Endothelial cell of umbilical vein (primary cell): ENCODE data around the gene SIGLEC8. TPM values are rescaled to one million over a fixed set of nuclear protein-coding genes. Genes with fewer than 3 reads are reported as not detected.

Experiments
- BruUV-seq: library from RNA; stranded (reverse); fragments of 400-500 nt; replicated peaks from 2 replicates; lab custom pipeline; 2021; lab: Mats Ljungman, UMichigan
- CTCF ChIA-PET: fragments of 300-600, 350-600 bp; sonication (Branson Sonifier 250); formaldehyde crosslinking; loops from one replicate; lab custom pipeline; 2021; ENCODE audit warnings: antibody characterized with exemption, inconsistent platforms; lab: Charles Lee
- POLR2A ChIA-PET: fragments of 300-600, 350-600 bp; sonication (Branson Sonifier 250); formaldehyde crosslinking; loops from one replicate; lab custom pipeline; 2021; ENCODE audit warnings: antibody characterized with exemption, inconsistent platforms; lab: Charles Lee
- DNase-seq: peaks from one replicate; pipeline ENCODE4 v3.0.0-alpha.2; 2011; ENCODE audit warnings: low read depth, low spot score
- FAIRE-seq: peaks from 2 replicates; lab custom pipeline; 2011; peaks lifted over from hg19 to GRCh38; lab: Jason Lieb, UNC
- H2AFZ ChIP-seq: 2 replicates; pipeline ENCODE4 v1.6.0; 2012; ENCODE audit warnings: low read depth, low read length, control low read depth, inconsistent platforms
- H3K27ac ChIP-seq: 2 replicates; pipeline ENCODE4 v1.5.1; 2011; ENCODE audit warnings: low read depth, mild to moderate bottlenecking, control low read depth, low read length, moderate library complexity; ENCODE audit not compliant: insufficient read depth
- H3K27me3 ChIP-seq, 2 experiments: 2 replicates each; pipeline versions ENCODE4 v1.6.0 to v1.6.1; 2011; ENCODE audit warnings: low read length in 2 of 2, mixed read lengths in 1 of 2; ENCODE audit not compliant: control insufficient read depth in 2 of 2, insufficient read depth in 2 of 2
- H3K36me3 ChIP-seq, 2 experiments: 2 replicates in 1 of 2; 3 replicates in 1 of 2; pipeline ENCODE4 v1.5.1; 2011; ENCODE audit warnings: low read length in 2 of 2, mild to moderate bottlenecking in 1 of 2, moderate library complexity in 1 of 2; ENCODE audit not compliant: control insufficient read depth in 2 of 2, insufficient read depth in 2 of 2; ENCODE audit errors: extremely low read depth in 1 of 2
- H3K4me1 ChIP-seq: 3 replicates; pipeline ENCODE4 v1.5.1; 2011; ENCODE audit warnings: mild to moderate bottlenecking, low read length; ENCODE audit not compliant: control insufficient read depth, insufficient read depth; ENCODE audit errors: extremely low read depth
- H3K4me2 ChIP-seq: 2 replicates; pipeline ENCODE4 v1.6.1; 2011; ENCODE audit warnings: low read length, control low read depth, mixed read lengths; ENCODE audit not compliant: insufficient read depth
- H3K4me3 ChIP-seq, 3 experiments: fragments of 200-600 bp in 1 of 3; sonication (generic), shearing (Covaris generic) in 1 of 3; replicated peaks in 1 of 3; 2 replicates each; pipeline ENCODE4 v1.5.1; 2011 to 2016; ENCODE audit warnings: control low read depth in 3 of 3, low read length in 3 of 3, mild to moderate bottlenecking in 2 of 3, inconsistent platforms in 1 of 3, low read depth in 1 of 3, moderate library complexity in 1 of 3; ENCODE audit not compliant: insufficient read depth in 1 of 3
- H3K79me2 ChIP-seq: 2 replicates; pipeline ENCODE4 v1.6.0; 2012; ENCODE audit warnings: low read length, inconsistent platforms; ENCODE audit not compliant: control insufficient read depth, insufficient read depth
- H3K9ac ChIP-seq: replicated peaks from 2 replicates; pipeline ENCODE3; 2011; ENCODE audit warnings: low read length, control low read depth; ENCODE audit not compliant: insufficient read depth; ENCODE audit errors: extremely low read depth
- H3K9me1 ChIP-seq: replicated peaks from 3 replicates; pipeline ENCODE4 v1.6.0; 2011; ENCODE audit warnings: mild to moderate bottlenecking, low read length; ENCODE audit not compliant: control insufficient read depth, insufficient read depth; ENCODE audit errors: extremely low read depth
- H3K9me3 ChIP-seq: replicated peaks from 2 replicates; pipeline ENCODE4 v1.5.1; 2012; ENCODE audit warnings: low read length, inconsistent platforms; ENCODE audit not compliant: control insufficient read depth, insufficient read depth
- H4K20me1 ChIP-seq: replicated peaks from 2 replicates; pipeline ENCODE3; 2011; ENCODE audit warnings: mild to moderate bottlenecking, low read length; ENCODE audit not compliant: control insufficient read depth, insufficient read depth; ENCODE audit errors: extremely low read depth
- EZH2 ChIP-seq: IDR thresholded peaks from 2 replicates; pipeline ENCODE4 v1.6.1; 2012; ENCODE audit warnings: borderline replicate concordance, low read depth, mild to moderate bottlenecking, moderate library complexity, low read length, inconsistent platforms; ENCODE audit not compliant: severe bottlenecking
- FOS ChIP-seq: IDR thresholded peaks from 2 replicates; pipeline ENCODE4 v1.6.1; 2011; ENCODE audit warnings: mild to moderate bottlenecking, low read length, moderate library complexity, borderline replicate concordance; ENCODE audit not compliant: insufficient read depth
- GATA2 ChIP-seq: IDR thresholded peaks from 2 replicates; pipeline ENCODE4 v1.7.0; 2011; ENCODE audit warnings: low read depth, mild to moderate bottlenecking, moderate library complexity, mixed read lengths, low read length; ENCODE audit not compliant: insufficient read length, insufficient read depth
- JUN ChIP-seq: IDR thresholded peaks from 2 replicates; pipeline ENCODE4 v1.6.1; 2011; ENCODE audit warnings: borderline replicate concordance, low read depth; ENCODE audit not compliant: insufficient read length, insufficient read depth
- MYC ChIP-seq: IDR thresholded peaks from one replicate; pipeline ENCODE4 v1.6.1; 2011; ENCODE audit warnings: mild to moderate bottlenecking, low read depth, low read length
- POLR2A ChIP-seq: IDR thresholded peaks from 2 replicates; pipeline ENCODE4 v1.6.1; 2012; ENCODE audit warnings: low read depth, mild to moderate bottlenecking, control low read depth, low read length
- POLR2AphosphoS5 ChIP-seq: IDR thresholded peaks from 2 replicates; pipeline ENCODE4 v1.6.1; 2012; ENCODE audit warnings: low read depth, mild to moderate bottlenecking, control low read depth, low read length, moderate library complexity; ENCODE audit not compliant: insufficient read depth
- dilution Hi-C: fragments of 300-500 bp; cut with MboI; formaldehyde crosslinking; loops from one replicate; pipeline ENCODE4 v1.15.0; 2019; ENCODE audit warnings: low sequenced_read_pairs; ENCODE audit not compliant: extremely low pct_ligation_motif_present
- intact Hi-C: fragments of 100-400 bp; cut with micrococcal nuclease; formaldehyde crosslinking; loops from one replicate; pipeline ENCODE4 v1.10.0; 2022
- polyA plus RNA-seq, 4 experiments: library from polyadenylated mRNA; depleted of rRNA in 3 of 4; stranded (reverse) in 3 of 4; unstranded in 1 of 4; fragments of >200 nt; gene quantifications; 2 replicates each; pipeline versions ENCODE4 v1.2.1 to v1.2.3, GENCODE V29; 2011 to 2012; ENCODE audit warnings: missing spikeins in 1 of 4
- total RNA-seq: library from RNA; stranded (reverse); gene quantifications from 2 replicates; pipeline ENCODE4 v1.2.3, GENCODE V29; 2021
- TF ChIP-seq, protein P1 (sequence below), 2 donors: IDR thresholded peaks; 1 replicate in 1 of 2; 2 replicates in 1 of 2; pipeline ENCODE4 v1.5.1; 2011; ENCODE audit warnings: low read length in 2 of 2, mild to moderate bottlenecking in 2 of 2, moderate library complexity in 2 of 2, control low read depth in 1 of 2, inconsistent platforms in 1 of 2, low read depth in 1 of 2; ENCODE audit not compliant: insufficient read depth in 1 of 2; ENCODE audit errors: extremely low read depth in 1 of 2
- TF ChIP-seq, protein P2 (sequence below): IDR thresholded peaks from 2 replicates; pipeline ENCODE4 v1.6.1; 2011; ENCODE audit not compliant: insufficient read depth, insufficient read length

SIGLEC8 gene
- total and polyA plus RNA-seq, 2 donors (not counting 3 experiments of a cell fraction or from before 2014, with no cell fraction given) = not detected

DNA sequence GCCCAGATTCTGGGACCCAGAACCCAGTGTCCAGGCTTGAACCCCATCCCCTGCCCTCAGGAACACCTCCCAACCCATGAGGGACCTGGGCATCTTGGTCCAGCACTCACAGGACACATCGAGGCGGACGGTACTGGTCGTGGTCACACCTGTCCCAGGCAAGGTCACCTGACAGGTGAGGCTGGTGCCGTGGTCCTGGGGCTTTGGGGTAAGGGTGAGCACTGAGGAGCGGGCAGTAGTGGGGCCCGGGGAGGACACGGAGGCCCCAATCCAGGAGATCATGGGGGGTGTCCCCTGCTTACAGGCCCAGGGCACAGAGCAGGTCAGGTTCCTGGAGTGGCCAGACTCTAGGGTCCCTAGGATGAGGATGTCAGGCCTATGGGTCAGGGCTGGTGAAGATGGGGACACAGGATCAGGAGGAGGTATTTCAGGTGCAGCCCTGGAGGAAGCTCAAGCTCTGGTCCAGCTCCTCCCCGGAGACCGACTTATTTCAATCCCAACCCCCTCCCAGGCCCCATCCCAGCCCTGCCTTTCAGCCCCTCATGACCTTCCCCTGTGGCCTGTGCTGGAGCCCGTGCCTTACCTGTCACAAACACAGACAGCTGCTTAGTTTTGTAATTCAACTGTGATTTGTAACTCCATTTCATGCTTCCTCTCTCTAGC is 772 bp downstream of the SIGLEC8 start:
- DNase-seq = no peak
- no peak overlapping the region for H3K4me2 ChIP-seq
- no peaks in the 10 kb centered on the region for H3K9me1 ChIP-seq
- H2AFZ ChIP-seq = no peak overlapping the region
- intact Hi-C loops = no loop called here
- no peak for TF ChIP-seq MYC
- TF ChIP-seq FOS = no peak
- no peak for TF ChIP-seq GATA2
- H3K79me2 ChIP-seq = no peaks in the 10 kb centered on the region
- no peaks in the 10 kb centered on the region for H3K36me3 ChIP-seq
- BruUV-seq = no TSS peak
- no peaks in the 10 kb centered on the region for H3K4me1 ChIP-seq
- H3K27me3 ChIP-seq = no peaks in the 10 kb centered on the region
- no peak overlapping the region for H3K27ac ChIP-seq
- CTCF ChIA-PET = interaction anchor here (0.8 kb wide), 1 partner anchor 16 kb away, joined by 4 read pairs; no protein-coding TSS in a partner anchor
- no peak overlapping the region for H3K9ac ChIP-seq
- FAIRE-seq = no peak
- POLR2A ChIA-PET = no interaction called here
- no peaks in the 10 kb centered on the region for H3K9me3 ChIP-seq
- no peak overlapping the region for H3K4me3 ChIP-seq
- dilution Hi-C loops = no loop called here
- no peaks in the 10 kb centered on the region for H4K20me1 ChIP-seq

DNA sequence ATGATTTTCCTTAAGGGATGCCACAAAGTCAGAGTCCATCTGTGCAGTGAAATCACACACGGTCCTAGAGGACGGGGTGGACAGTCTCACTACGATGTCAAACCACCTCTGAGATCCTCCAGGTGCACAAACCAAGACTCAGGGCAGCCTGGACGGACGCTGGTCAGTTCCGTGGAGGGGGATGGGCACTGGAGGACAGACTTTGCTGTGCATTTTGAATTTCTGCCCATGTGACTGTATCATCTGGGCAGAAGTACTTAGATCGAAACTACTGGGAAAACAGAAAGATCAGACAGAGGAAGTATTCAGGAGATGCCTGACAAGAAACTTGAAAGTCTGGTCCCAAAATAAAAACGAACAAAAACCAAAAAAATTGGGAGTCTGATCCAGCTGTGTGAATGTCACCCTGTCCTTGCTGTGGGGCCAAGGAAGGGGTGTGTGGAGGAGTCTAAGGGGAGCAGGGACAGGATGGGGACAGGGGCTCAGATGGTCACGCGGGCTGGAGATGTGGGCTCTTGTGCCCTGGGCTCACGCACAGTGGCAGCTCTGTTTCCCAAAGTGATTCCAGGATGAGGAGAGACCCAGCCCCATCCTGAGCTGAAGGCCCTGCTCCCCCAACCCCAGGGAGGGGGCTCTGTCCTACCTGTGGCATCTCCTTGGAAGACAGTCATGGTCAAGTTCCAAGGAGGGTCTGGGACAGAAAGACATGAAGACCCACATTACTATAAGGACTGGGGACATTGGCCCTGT is 1.5 kb downstream of the SIGLEC8 start:
- TF ChIP-seq MYC (no peak), POLR2AphosphoS5 (no peak), POLR2A (no peak), FOS (no peak), GATA2 (no peak), EZH2 (no peak), JUN (no peak)
- TF ChIP-seq, protein P1, sequence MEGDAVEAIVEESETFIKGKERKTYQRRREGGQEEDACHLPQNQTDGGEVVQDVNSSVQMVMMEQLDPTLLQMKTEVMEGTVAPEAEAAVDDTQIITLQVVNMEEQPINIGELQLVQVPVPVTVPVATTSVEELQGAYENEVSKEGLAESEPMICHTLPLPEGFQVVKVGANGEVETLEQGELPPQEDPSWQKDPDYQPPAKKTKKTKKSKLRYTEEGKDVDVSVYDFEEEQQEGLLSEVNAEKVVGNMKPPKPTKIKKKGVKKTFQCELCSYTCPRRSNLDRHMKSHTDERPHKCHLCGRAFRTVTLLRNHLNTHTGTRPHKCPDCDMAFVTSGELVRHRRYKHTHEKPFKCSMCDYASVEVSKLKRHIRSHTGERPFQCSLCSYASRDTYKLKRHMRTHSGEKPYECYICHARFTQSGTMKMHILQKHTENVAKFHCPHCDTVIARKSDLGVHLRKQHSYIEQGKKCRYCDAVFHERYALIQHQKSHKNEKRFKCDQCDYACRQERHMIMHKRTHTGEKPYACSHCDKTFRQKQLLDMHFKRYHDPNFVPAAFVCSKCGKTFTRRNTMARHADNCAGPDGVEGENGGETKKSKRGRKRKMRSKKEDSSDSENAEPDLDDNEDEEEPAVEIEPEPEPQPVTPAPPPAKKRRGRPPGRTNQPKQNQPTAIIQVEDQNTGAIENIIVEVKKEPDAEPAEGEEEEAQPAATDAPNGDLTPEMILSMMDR (IDR thresholded peaks at IDR 0.05; ENCODE audit: extremely low read depth in 1 of 2, insufficient read depth in 1 of 2, low read depth in 1 of 2, low read length in 2 of 2) = no peak
- TF ChIP-seq, protein P2, sequence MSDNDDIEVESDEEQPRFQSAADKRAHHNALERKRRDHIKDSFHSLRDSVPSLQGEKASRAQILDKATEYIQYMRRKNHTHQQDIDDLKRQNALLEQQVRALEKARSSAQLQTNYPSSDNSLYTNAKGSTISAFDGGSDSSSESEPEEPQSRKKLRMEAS = no peak
- no peaks in the 10 kb centered on the region for H3K9me1 ChIP-seq
- no peak overlapping the region for H3K27ac ChIP-seq
- no peaks in the 10 kb centered on the region for H3K36me3 ChIP-seq
- no peak overlapping the region for H3K9ac ChIP-seq
- POLR2A ChIA-PET = no interaction called here
- H3K9me3 ChIP-seq = no peaks in the 10 kb centered on the region
- no peak for DNase-seq
- no peak overlapping the region for H2AFZ ChIP-seq
- intact Hi-C loops = no loop called here
- no peaks in the 10 kb centered on the region for H3K4me1 ChIP-seq
- H3K4me3 ChIP-seq = no peak overlapping the region
- BruUV-seq = no TSS peak
- no peak overlapping the region for H3K4me2 ChIP-seq
- dilution Hi-C loops = no loop called here
- no peaks in the 10 kb centered on the region for H3K27me3 ChIP-seq
- H3K79me2 ChIP-seq = no peaks in the 10 kb centered on the region
- FAIRE-seq = no peak
- CTCF ChIA-PET = interaction anchor here (0.8 kb wide), 1 partner anchor 17 kb away, joined by 4 read pairs; no protein-coding TSS in a partner anchor
- H4K20me1 ChIP-seq = no peaks in the 10 kb centered on the region
